Neural crest cell (in vitro differentiated cells): Measurements from ENCODE around the gene FMNL2. TPM values are rescaled to one million over a fixed set of nuclear protein-coding genes. Genes with fewer than 3 reads are reported as not detected.

Experiments
- DNase-seq: peaks from one replicate; pipeline ENCODE4 v3.0.0; 2021; ENCODE audit warnings: low read depth, mixed read lengths, low spot score
- H3K27ac Mint-ChIP-seq: one replicate; pipeline ENCODE4 v1.8.0; 2021; ENCODE audit warnings: mild to moderate bottlenecking, mixed read lengths; ENCODE audit not compliant: unreplicated experiment
- H3K27me3 Mint-ChIP-seq: 2 replicates; pipeline ENCODE4 v1.8.0; 2021; ENCODE audit warnings: low read depth, mild to moderate bottlenecking, mixed read lengths
- H3K36me3 Mint-ChIP-seq: 2 replicates; pipeline ENCODE4 v1.8.0; 2021; ENCODE audit warnings: low read depth, mild to moderate bottlenecking, mixed read lengths
- H3K4me1 Mint-ChIP-seq: 2 replicates; pipeline ENCODE4 v1.8.0; 2021; ENCODE audit warnings: mixed read lengths
- H3K4me3 Mint-ChIP-seq: one replicate; pipeline ENCODE4 v1.8.0; 2021; ENCODE audit warnings: mild to moderate bottlenecking, mixed read lengths
- H3K9me3 Mint-ChIP-seq: 2 replicates; pipeline ENCODE4 v1.8.0; 2021; ENCODE audit warnings: mixed read lengths
- CTCF ChIP-seq: fragments of 200-600 bp; sonication (generic); conservative IDR thresholded peaks from 2 replicates; pipeline ENCODE4 v1.5.0; 2021; ENCODE audit warnings: antibody characterized with exemption, mild to moderate bottlenecking
- total RNA-seq: library from RNA; stranded (reverse); gene quantifications from 2 replicates; pipeline ENCODE4 v1.2.1, GENCODE V29; 2021

The FMNL2 gene
- total RNA-seq, 1 donor from 2014 or later: 54.9 TPM

GRCh38 chr2:152678808-152679207 lies 343.8 kb downstream of the FMNL2 start:
- Mint-ChIP-seq H3K4me1 (peaks cover 10% of the 10 kb centered on the region), H3K27me3 (no peaks in the 10 kb centered on the region), H3K36me3 (peaks cover 25% of the 10 kb centered on the region), H3K9me3 (peaks cover 2% of the 10 kb centered on the region), H3K27ac (no peak overlapping the region), H3K4me3 (no peak overlapping the region)
- no peak for TF ChIP-seq CTCF
- no peak for DNase-seq

GRCh38 chr2:152682663-152683062 lies 347.7 kb downstream of the FMNL2 start:
- H3K36me3 Mint-ChIP-seq: peaks cover 46% of the 10 kb centered on the region
- H3K9me3 Mint-ChIP-seq: peaks cover 2% of the 10 kb centered on the region
- H3K27me3 Mint-ChIP-seq: no peaks in the 10 kb centered on the region
- peak overlapping the region; percentile 20 for H3K27ac Mint-ChIP-seq
- peaks cover 10% of the 10 kb centered on the region for H3K4me1 Mint-ChIP-seq
- no peak for TF ChIP-seq CTCF
- peak overlapping the region; percentile 6 for H3K4me3 Mint-ChIP-seq
- peak; percentile 21 for DNase-seq

- Mint-ChIP-seq H3K9me3 (peaks cover 2% of the 10 kb centered on the region), H3K4me3 (no peak overlapping the region), H3K4me1 (peaks cover 10% of the 10 kb centered on the region), H3K36me3 (peaks cover 46% of the 10 kb centered on the region), H3K27ac (no peak overlapping the region), H3K27me3 (no peaks in the 10 kb centered on the region)
- TF ChIP-seq CTCF: no peak
- DNase-seq: no peak
Measured at GRCh38 chr2:152683400-152683799, 348.4 kb downstream of the FMNL2 start.

- TF ChIP-seq CTCF: no peak
- Mint-ChIP-seq H3K9me3 (peaks cover 2% of the 10 kb centered on the region), H3K4me3 (no peak overlapping the region), H3K4me1 (peaks cover 10% of the 10 kb centered on the region), H3K27ac (no peak overlapping the region), H3K36me3 (peaks cover 39% of the 10 kb centered on the region), H3K27me3 (no peaks in the 10 kb centered on the region)
- no peak for DNase-seq
Measured at GRCh38 chr2:152686321-152686720, 351.3 kb downstream of the FMNL2 start.

GRCh38 chr2:152693033-152693432 lies 358.1 kb downstream of the FMNL2 start:
- no peaks in the 10 kb centered on the region for H3K9me3 Mint-ChIP-seq
- no peak for DNase-seq
- peaks cover 4% of the 10 kb centered on the region for H3K36me3 Mint-ChIP-seq
- no peak overlapping the region for H3K4me3 Mint-ChIP-seq
- no peaks in the 10 kb centered on the region for H3K4me1 Mint-ChIP-seq
- H3K27ac Mint-ChIP-seq: no peak overlapping the region
- no peaks in the 10 kb centered on the region for H3K27me3 Mint-ChIP-seq
- TF ChIP-seq CTCF: no peak
